RPMI7951 (cell line): Measurements from ENCODE around the gene GIT2. TPM values are rescaled to one million over a fixed set of nuclear protein-coding genes. Genes with fewer than 3 reads are reported as not detected.
"Not testable (repeated sequence)": the region's sequence is repeated elsewhere in the genome, so short reads cannot be mapped to it uniquely, and the experiment has no call there.

Experiments
- DNase-seq: peaks from one replicate; pipeline ENCODE4 v3.0.0-alpha.2; 2012; ENCODE audit warnings: low read depth
- total RNA-seq: library from RNA; depleted of rRNA; stranded (reverse); fragments of >200 nt; shearing (Covaris generic); gene quantifications from 2 replicates; pipeline ENCODE4 v1.2.3, GENCODE V29; 2014; rRNA removed

The GIT2 gene
- total RNA-seq = 22.2 and 24.3 TPM in 2 replicates

GRCh38 chr12:109995686-109996482, at the start of gene GIT2:
Gene GIT2, minus strand, starts transcription at chr12:109996368. Its CDS starts 144 bp downstream, at chr12:109996224.
- peak; percentile 87 for DNase-seq

- DNase-seq = no peak
These were observed 46.1 kb upstream of the GIT2 start for GRCh38 chr12:110042264-110042663.

- peak; percentile 62 for DNase-seq
These were observed 43.1 kb upstream of the GIT2 start for GRCh38 chr12:110039085-110039807.

- no peak for DNase-seq
These were observed 42.5 kb upstream of the GIT2 start for GRCh38 chr12:110038741-110039084.

GRCh38 chr12:110037315-110037714, 41.1 kb upstream of the GIT2 start:
- no peak for DNase-seq

GRCh38 chr12:110035534-110036104, 39.5 kb upstream of the GIT2 start:
- no peak for DNase-seq

- no peak for DNase-seq
These were observed 37.7 kb upstream of the GIT2 start for GRCh38 chr12:110033888-110034287.

- DNase-seq = no peak
These were observed 33.2 kb upstream of the GIT2 start for GRCh38 chr12:110029290-110029815.

GRCh38 chr12:110028323-110028722, 32.2 kb upstream of the GIT2 start:
- no peak for DNase-seq

GRCh38 chr12:110024051-110024450, 27.9 kb upstream of the GIT2 start:
- no peak for DNase-seq

GRCh38 chr12:110023059-110023980, 27.2 kb upstream of the GIT2 start:
- DNase-seq = peak; percentile 20

GRCh38 chr12:110020956-110021355, 24.8 kb upstream of the GIT2 start:
- DNase-seq = no peak

- no peak for DNase-seq
These were observed 19.0 kb upstream of the GIT2 start for GRCh38 chr12:110015132-110015531.

- DNase-seq = no peak
These were observed 16.5 kb upstream of the GIT2 start for GRCh38 chr12:110012659-110013058.

GRCh38 chr12:110012137-110012536, 16.0 kb upstream of the GIT2 start:
- DNase-seq = no peak

- no peak for DNase-seq
These were observed 14.9 kb upstream of the GIT2 start for GRCh38 chr12:110010853-110011723.

GRCh38 chr12:110008681-110009398, 12.7 kb upstream of the GIT2 start:
- not testable (repeated sequence) for DNase-seq

GRCh38 chr12:110007881-110008280, 11.7 kb upstream of the GIT2 start:
- no peak for DNase-seq

- no peak for DNase-seq
These were observed 9.9 kb upstream of the GIT2 start for GRCh38 chr12:110006115-110006514.
